ENCODE measurements around the gene MUC12.

MUC12 gene

DNA sequence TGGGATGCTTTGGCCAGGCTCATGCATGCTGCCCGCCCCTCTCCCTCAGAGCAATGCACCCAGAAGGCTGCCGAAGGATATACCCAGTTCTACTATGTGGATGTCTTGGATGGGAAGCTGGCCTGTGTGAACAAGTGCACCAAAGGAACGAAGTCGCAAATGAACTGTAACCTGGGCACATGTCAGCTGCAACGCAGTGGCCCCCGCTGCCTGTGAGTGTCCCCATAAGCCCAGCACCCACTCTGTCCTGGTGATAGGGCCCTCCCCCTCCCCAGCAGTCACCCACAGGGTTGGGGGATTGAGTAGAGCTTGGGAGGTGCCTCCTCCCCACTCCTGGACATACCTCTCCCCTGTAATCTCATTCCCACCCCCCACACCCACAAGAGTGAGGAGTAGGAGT, 43.6 kb downstream of the MUC12 start:
- no peak for TF ChIP-seq CTCF (IDR thresholded peaks at IDR 0.05; ENCODE audit: borderline replicate concordance, insufficient read depth, low read depth, low read length)
- no peak overlapping the region for H3K4me3 ChIP-seq (ENCODE audit: low read depth, low read length)

DNA sequence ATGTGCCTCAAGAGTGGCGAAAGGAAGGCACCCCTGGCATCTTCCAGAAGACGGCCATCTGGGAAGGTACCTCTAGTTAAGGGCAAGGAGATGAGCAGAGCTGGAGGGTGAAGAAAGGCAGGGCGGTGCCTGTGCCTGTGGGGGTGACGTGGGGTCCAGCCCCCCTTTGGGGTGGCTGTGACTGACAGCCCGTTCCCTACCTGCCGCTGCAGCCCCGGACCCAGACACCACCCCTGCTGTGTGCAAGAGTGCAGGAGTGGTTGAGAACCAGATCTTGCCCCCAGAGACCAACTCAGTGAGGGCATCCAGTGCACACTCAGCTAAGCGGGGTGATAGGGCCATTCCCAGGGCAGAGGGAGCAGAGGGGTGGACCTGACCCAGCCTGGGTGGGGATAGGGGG, 46.3 kb downstream of the MUC12 start:
- TF ChIP-seq CTCF (IDR thresholded peaks at IDR 0.05; ENCODE audit: borderline replicate concordance, insufficient read depth, low read depth, low read length), result no peak
- no peak overlapping the region for H3K4me3 ChIP-seq (ENCODE audit: low read depth, low read length)

- no peak for TF ChIP-seq CTCF (IDR thresholded peaks at IDR 0.05; ENCODE audit: borderline replicate concordance, insufficient read depth, low read depth, low read length)
- peak overlapping the region; percentile 78 for H3K4me3 ChIP-seq (ENCODE audit: low read depth, low read length)
Measured at GRCh38 chr7:101017064-101017777, 47.9 kb downstream of the MUC12 start.

- peak overlapping the region; percentile 37 for H3K4me3 ChIP-seq (ENCODE audit: low read depth, low read length)
- TF ChIP-seq CTCF (IDR thresholded peaks at IDR 0.05; ENCODE audit: borderline replicate concordance, insufficient read depth, low read depth, low read length), result no peak
Measured at GRCh38 chr7:101018271-101019167, 49.2 kb downstream of the MUC12 start.

DNA sequence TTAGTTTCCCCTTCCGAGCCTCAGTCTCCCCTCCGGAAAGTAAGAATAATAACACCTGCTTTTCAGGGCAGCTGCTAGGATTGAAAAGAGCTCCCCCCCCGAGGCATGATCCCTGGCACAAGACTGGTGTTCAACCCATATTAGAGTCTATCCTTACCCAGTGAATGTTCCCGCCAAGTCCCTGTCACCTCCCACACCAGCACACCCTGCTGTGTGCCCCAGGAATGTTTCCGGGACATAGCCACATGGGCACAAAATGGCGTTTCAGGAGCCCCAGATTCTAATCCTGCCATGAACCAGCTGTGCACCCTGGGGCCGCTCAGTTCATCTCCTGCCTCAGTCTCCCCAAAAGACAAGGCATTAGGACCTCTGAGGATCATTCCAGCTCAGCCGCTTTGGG, 51.1 kb downstream of the MUC12 start:
- no peak for TF ChIP-seq CTCF (IDR thresholded peaks at IDR 0.05; ENCODE audit: borderline replicate concordance, insufficient read depth, low read depth, low read length)
- no peak overlapping the region for H3K4me3 ChIP-seq (ENCODE audit: low read depth, low read length)

GRCh38 chr7:101021703-101022102, 52.3 kb downstream of the MUC12 start:
- H3K4me3 ChIP-seq (ENCODE audit: low read depth, low read length), result no peak overlapping the region
- no peak for TF ChIP-seq CTCF (IDR thresholded peaks at IDR 0.05; ENCODE audit: borderline replicate concordance, insufficient read depth, low read depth, low read length)
